ENCODE measurements around the gene FAM120AOS. TPM values are rescaled to one million over a fixed set of nuclear protein-coding genes. Genes with fewer than 3 reads are reported as not detected.

Gene FAM120AOS
- total RNA-seq, 1 donor from 2014 or later, result 47.5 TPM

GRCh38 chr9:93464876-93465275 is 11.5 kb upstream of the FAM120AOS start:
- DNase-seq (ENCODE audit: low spot score, unreplicated experiment), result no peak
- no peak for TF ChIP-seq CTCF (IDR thresholded peaks at IDR 0.05; ENCODE audit: unreplicated experiment)
- H3K36me3 Mint-ChIP-seq (ENCODE audit: insufficient read depth), result no peaks in the 10 kb centered on the region
- H3K27ac Mint-ChIP-seq, result peak overlapping the region; percentile 63
- peaks cover 19% of the 10 kb centered on the region for H3K4me1 Mint-ChIP-seq (ENCODE audit: low read depth)
- no peaks in the 10 kb centered on the region for H3K27me3 Mint-ChIP-seq
- H3K4me3 Mint-ChIP-seq (ENCODE audit: low read depth), result no peak overlapping the region
- no peaks in the 10 kb centered on the region for H3K9me3 Mint-ChIP-seq (ENCODE audit: low read depth)

GRCh38 chr9:93464395-93464794 is 11.0 kb upstream of the FAM120AOS start:
- DNase-seq (ENCODE audit: low spot score, unreplicated experiment), result no peak
- Mint-ChIP-seq H3K36me3 (ENCODE audit: insufficient read depth) (no peaks in the 10 kb centered on the region), H3K27me3 (no peaks in the 10 kb centered on the region), H3K9me3 (ENCODE audit: low read depth) (no peaks in the 10 kb centered on the region), H3K27ac (peak overlapping the region; percentile 63), H3K4me3 (ENCODE audit: low read depth) (no peak overlapping the region), H3K4me1 (ENCODE audit: low read depth) (peaks cover 21% of the 10 kb centered on the region)
- TF ChIP-seq CTCF (IDR thresholded peaks at IDR 0.05; ENCODE audit: unreplicated experiment), result no peak

- Mint-ChIP-seq H3K4me3 (ENCODE audit: low read depth) (no peak overlapping the region), H3K9me3 (ENCODE audit: low read depth) (no peaks in the 10 kb centered on the region), H3K27ac (no peak overlapping the region), H3K4me1 (ENCODE audit: low read depth) (peaks cover 26% of the 10 kb centered on the region), H3K36me3 (ENCODE audit: insufficient read depth) (no peaks in the 10 kb centered on the region), H3K27me3 (no peaks in the 10 kb centered on the region)
- no peak for DNase-seq (ENCODE audit: low spot score, unreplicated experiment)
- no peak for TF ChIP-seq CTCF (IDR thresholded peaks at IDR 0.05; ENCODE audit: unreplicated experiment)
Observed at GRCh38 chr9:93463638-93464248, 10.4 kb upstream of the FAM120AOS start.

GRCh38 chr9:93461821-93462220 is 8.4 kb upstream of the FAM120AOS start:
- H3K36me3 Mint-ChIP-seq (ENCODE audit: insufficient read depth), result no peaks in the 10 kb centered on the region
- DNase-seq (ENCODE audit: low spot score, unreplicated experiment), result no peak
- no peaks in the 10 kb centered on the region for H3K9me3 Mint-ChIP-seq (ENCODE audit: low read depth)
- no peaks in the 10 kb centered on the region for H3K27me3 Mint-ChIP-seq
- H3K27ac Mint-ChIP-seq, result no peak overlapping the region
- H3K4me1 Mint-ChIP-seq (ENCODE audit: low read depth), result peaks cover 15% of the 10 kb centered on the region
- no peak for TF ChIP-seq CTCF (IDR thresholded peaks at IDR 0.05; ENCODE audit: unreplicated experiment)
- H3K4me3 Mint-ChIP-seq (ENCODE audit: low read depth), result no peak overlapping the region

GRCh38 chr9:93461414-93461743 is 8.0 kb upstream of the FAM120AOS start:
- Mint-ChIP-seq H3K27me3 (no peaks in the 10 kb centered on the region), H3K4me1 (ENCODE audit: low read depth) (peaks cover 12% of the 10 kb centered on the region), H3K4me3 (ENCODE audit: low read depth) (no peak overlapping the region), H3K9me3 (ENCODE audit: low read depth) (no peaks in the 10 kb centered on the region), H3K36me3 (ENCODE audit: insufficient read depth) (no peaks in the 10 kb centered on the region), H3K27ac (no peak overlapping the region)
- no peak for TF ChIP-seq CTCF (IDR thresholded peaks at IDR 0.05; ENCODE audit: unreplicated experiment)
- no peak for DNase-seq (ENCODE audit: low spot score, unreplicated experiment)
